Measurements from ENCODE around the gene DUSP22.

DUSP22 gene

DNA sequence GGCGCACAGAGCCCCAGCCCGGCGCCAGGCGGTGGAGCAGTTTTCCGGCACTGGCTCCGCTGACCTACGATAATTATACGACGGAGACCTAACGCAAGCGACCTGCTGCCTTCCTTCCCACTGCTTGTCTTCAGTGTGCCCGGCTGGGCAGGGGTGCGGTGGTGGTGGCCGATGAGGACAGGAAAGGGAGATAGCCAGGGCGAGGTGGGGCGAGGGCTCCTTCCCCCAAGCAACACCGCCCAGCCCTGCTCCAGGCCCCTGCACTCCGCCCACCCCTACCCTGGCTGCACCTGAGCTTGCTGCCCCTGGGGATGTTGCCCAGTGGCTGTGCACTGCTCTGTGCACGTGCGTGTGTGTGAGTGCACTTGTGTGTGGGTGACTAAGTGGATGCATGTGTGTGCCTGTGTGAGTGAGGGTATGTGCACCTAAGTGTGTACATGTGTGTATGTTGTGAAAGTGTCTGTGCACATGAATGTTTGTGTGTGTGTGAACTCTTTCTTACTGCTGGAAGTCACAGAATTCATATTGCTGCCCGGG lies 56.6 kb downstream of the DUSP22 start:
- Histone ChIP-seq H3K36me3 (ENCODE audit: insufficient read depth, low read length) (no peaks in the 10 kb centered on the region), H3K79me2 (ENCODE audit: control insufficient read depth, insufficient read depth, low read length, unreplicated experiment) (no peaks in the 10 kb centered on the region), H3K4me1 (ENCODE audit: control insufficient read depth, insufficient read depth, low read length, unreplicated experiment) (no peaks in the 10 kb centered on the region), H3K27me3 (ENCODE audit: insufficient read depth, low read length) (no peaks in the 10 kb centered on the region), H3K4me3 (ENCODE audit: low read depth, low read length) (no peak overlapping the region), H3K27ac (ENCODE audit: low read depth, low read length) (no peak overlapping the region), H2AFZ (ENCODE audit: low read length, unreplicated experiment) (no peak overlapping the region)

DNA sequence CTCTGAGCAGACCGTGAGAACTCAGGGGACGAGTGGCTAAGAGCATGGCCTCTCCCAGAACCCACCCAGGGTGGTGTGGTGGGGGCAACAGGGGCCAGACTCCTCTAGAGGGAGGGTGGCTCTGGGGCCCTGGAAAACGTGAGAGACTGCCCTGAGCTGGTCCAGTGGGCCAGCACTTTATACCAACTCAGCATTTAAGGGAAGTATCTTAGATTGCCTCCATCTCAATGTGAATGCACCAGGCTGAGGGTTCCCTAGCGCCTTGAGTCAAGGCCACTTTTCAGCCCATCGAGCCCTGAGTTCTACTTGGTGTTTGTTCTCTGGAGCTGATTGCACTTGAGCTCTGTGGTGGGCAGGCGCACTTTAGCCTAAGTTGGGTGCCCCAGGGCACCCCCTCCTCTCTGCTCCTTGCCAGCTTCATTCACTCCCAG lies 57.2 kb downstream of the DUSP22 start:
- H3K79me2 ChIP-seq (ENCODE audit: control insufficient read depth, insufficient read depth, low read length, unreplicated experiment): no peaks in the 10 kb centered on the region
- H2AFZ ChIP-seq (ENCODE audit: low read length, unreplicated experiment): no peak overlapping the region
- H3K36me3 ChIP-seq (ENCODE audit: insufficient read depth, low read length): no peaks in the 10 kb centered on the region
- no peaks in the 10 kb centered on the region for H3K27me3 ChIP-seq (ENCODE audit: insufficient read depth, low read length)
- H3K4me1 ChIP-seq (ENCODE audit: control insufficient read depth, insufficient read depth, low read length, unreplicated experiment): no peaks in the 10 kb centered on the region
- H3K27ac ChIP-seq (ENCODE audit: low read depth, low read length): no peak overlapping the region
- H3K4me3 ChIP-seq (ENCODE audit: low read depth, low read length): no peak overlapping the region

DNA sequence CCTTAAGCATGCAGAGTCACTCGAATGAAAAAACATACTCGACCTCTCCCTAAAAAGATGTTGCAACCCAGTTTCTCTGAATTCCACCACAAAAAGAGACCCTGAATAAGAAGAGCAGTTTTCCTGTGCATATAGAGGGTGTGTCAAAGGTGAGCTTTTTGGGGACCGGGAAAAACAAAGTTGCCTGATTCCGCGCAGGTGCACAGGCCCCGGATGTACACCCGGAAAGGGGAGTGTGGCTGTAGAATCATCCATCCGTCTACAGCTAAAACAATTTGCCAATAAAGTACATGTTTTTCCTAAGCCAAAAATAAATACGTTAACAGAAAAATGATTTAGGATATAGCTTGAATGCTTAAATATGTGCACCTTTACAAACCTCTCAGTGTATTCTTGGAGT lies 58.1 kb downstream of the DUSP22 start:
- Histone ChIP-seq H3K79me2 (ENCODE audit: control insufficient read depth, insufficient read depth, low read length, unreplicated experiment) (no peaks in the 10 kb centered on the region), H3K4me3 (ENCODE audit: low read depth, low read length) (no peak overlapping the region), H3K27ac (ENCODE audit: low read depth, low read length) (no peak overlapping the region), H3K4me1 (ENCODE audit: control insufficient read depth, insufficient read depth, low read length, unreplicated experiment) (no peaks in the 10 kb centered on the region), H2AFZ (ENCODE audit: low read length, unreplicated experiment) (no peak overlapping the region), H3K36me3 (ENCODE audit: insufficient read depth, low read length) (no peaks in the 10 kb centered on the region), H3K27me3 (ENCODE audit: insufficient read depth, low read length) (no peaks in the 10 kb centered on the region)

DNA sequence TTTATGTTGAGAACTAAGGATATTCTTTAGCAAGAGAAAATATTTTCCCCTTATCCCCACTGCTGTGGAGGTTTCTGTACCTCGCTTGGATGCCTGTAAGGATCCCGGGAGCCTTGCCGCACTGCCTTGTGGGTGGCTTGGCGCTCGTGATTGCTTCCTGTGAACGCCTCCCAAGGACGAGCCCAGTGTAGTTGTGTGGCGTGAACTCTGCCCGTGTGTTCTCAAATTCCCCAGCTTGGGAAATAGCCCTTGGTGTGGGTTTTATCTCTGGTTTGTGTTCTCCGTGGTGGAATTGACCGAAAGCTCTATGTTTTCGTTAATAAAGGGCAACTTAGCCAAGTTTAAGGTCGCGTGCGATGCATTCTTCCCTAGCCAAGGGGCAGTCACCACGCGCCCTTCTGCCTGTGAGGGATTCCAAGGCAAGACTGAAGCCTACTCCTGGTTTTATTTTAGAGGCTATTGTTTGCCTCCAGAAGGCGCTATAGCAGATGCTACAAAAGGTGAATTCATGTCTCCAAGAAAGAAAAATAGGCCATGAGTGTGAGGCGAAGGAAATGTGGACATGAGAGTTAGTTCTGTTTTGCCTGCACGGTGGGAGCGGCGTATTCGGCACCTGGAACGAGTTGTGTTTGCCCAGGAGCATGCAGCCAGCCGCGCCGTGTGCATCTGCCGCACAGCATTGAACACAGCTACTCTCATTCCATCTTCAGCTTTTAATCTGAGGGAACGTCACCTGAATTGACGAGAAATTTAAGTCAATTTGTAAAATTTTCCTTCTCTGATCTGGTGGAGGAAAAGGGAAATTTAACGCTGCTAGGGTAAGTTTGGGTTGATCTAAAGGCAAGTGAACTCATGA lies 59.0 kb downstream of the DUSP22 start:
- Histone ChIP-seq H3K4me1 (ENCODE audit: control insufficient read depth, insufficient read depth, low read length, unreplicated experiment) (no peaks in the 10 kb centered on the region), H3K79me2 (ENCODE audit: control insufficient read depth, insufficient read depth, low read length, unreplicated experiment) (no peaks in the 10 kb centered on the region), H2AFZ (ENCODE audit: low read length, unreplicated experiment) (no peak overlapping the region), H3K27ac (ENCODE audit: low read depth, low read length) (no peak overlapping the region), H3K27me3 (ENCODE audit: insufficient read depth, low read length) (no peaks in the 10 kb centered on the region), H3K36me3 (ENCODE audit: insufficient read depth, low read length) (no peaks in the 10 kb centered on the region), H3K4me3 (ENCODE audit: low read depth, low read length) (no peak overlapping the region)

DNA sequence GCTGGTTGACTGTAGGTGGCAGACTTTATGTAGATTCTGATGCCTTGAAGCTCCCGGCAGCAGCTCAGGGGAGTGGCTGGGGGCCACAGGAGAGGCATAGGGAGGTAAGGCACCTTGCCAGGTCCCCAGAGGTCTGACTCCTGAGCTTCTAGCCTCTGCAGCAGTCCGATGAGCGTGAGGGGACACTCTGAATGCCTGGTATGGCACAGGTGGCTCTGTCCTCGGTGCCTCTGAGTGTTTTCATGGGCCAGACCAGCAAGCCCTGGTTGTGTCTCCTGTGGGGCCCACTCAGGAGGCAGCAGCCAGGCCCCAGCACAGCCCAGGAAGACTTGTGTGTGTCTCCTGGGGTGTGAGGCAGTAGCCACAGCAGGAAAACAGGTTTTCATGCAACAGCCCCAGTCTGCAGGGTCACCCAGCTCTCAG lies 59.6 kb downstream of the DUSP22 start:
- no peaks in the 10 kb centered on the region for H3K27me3 ChIP-seq (ENCODE audit: insufficient read depth, low read length)
- H2AFZ ChIP-seq (ENCODE audit: low read length, unreplicated experiment): no peak overlapping the region
- no peaks in the 10 kb centered on the region for H3K36me3 ChIP-seq (ENCODE audit: insufficient read depth, low read length)
- H3K27ac ChIP-seq (ENCODE audit: low read depth, low read length): no peak overlapping the region
- no peaks in the 10 kb centered on the region for H3K4me1 ChIP-seq (ENCODE audit: control insufficient read depth, insufficient read depth, low read length, unreplicated experiment)
- no peaks in the 10 kb centered on the region for H3K79me2 ChIP-seq (ENCODE audit: control insufficient read depth, insufficient read depth, low read length, unreplicated experiment)
- no peak overlapping the region for H3K4me3 ChIP-seq (ENCODE audit: low read depth, low read length)

DNA sequence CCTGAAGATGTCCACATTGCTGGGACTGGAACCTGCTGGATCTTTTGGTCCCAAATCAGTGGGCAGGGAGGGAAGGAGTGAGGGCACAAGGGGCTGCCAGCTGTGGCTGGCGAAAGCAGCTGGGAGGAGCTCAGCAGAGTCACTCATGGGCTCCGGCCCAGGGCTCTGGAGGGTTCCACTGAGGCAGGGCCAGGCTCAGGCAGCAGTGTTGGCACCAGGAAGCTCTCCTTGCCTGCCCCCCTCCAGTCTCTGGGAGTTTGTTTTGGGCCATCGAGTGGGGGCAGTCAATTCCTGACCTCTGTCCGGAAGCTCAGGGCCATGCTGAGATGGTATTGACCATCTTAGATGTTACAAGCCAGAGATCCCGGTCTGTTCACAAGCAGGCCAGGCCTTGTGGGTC lies 60.2 kb downstream of the DUSP22 start:
- H3K36me3 ChIP-seq (ENCODE audit: insufficient read depth, low read length): no peaks in the 10 kb centered on the region
- H3K27me3 ChIP-seq (ENCODE audit: insufficient read depth, low read length): no peaks in the 10 kb centered on the region
- H3K27ac ChIP-seq (ENCODE audit: low read depth, low read length): no peak overlapping the region
- no peak overlapping the region for H3K4me3 ChIP-seq (ENCODE audit: low read depth, low read length)
- no peak overlapping the region for H2AFZ ChIP-seq (ENCODE audit: low read length, unreplicated experiment)
- no peaks in the 10 kb centered on the region for H3K79me2 ChIP-seq (ENCODE audit: control insufficient read depth, insufficient read depth, low read length, unreplicated experiment)
- H3K4me1 ChIP-seq (ENCODE audit: control insufficient read depth, insufficient read depth, low read length, unreplicated experiment): no peaks in the 10 kb centered on the region

DNA sequence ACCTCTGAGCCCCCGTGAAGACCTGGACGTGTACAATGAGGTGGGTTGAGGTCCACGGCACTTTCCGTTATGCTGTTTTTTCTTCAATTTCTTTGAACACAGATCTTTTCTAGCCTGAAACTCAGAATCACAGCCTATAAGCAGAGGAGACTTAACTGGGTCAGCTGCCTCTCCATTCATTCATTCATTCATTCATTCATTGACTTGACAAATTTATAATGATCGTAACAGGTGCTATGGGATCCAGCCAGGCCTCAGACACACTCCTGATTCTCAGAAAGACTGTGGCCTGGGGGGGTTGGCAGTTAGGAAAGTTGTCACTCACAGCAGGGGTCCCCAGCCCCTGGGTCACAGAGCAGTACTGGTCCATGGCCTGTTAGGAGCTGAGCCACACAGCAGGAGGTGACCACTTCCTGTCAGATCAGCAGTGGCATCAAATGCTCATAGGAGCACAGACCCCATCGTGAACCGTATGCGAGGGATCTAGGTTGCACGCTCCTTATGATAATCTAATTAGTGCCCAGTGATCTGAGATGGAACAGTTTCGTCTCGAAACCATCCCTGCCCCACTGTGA lies 60.7 kb downstream of the DUSP22 start:
- Histone ChIP-seq H3K27me3 (ENCODE audit: insufficient read depth, low read length) (no peaks in the 10 kb centered on the region), H2AFZ (ENCODE audit: low read length, unreplicated experiment) (no peak overlapping the region), H3K4me3 (ENCODE audit: low read depth, low read length) (no peak overlapping the region), H3K4me1 (ENCODE audit: control insufficient read depth, insufficient read depth, low read length, unreplicated experiment) (no peaks in the 10 kb centered on the region), H3K36me3 (ENCODE audit: insufficient read depth, low read length) (no peaks in the 10 kb centered on the region), H3K79me2 (ENCODE audit: control insufficient read depth, insufficient read depth, low read length, unreplicated experiment) (no peaks in the 10 kb centered on the region), H3K27ac (ENCODE audit: low read depth, low read length) (no peak overlapping the region)

DNA sequence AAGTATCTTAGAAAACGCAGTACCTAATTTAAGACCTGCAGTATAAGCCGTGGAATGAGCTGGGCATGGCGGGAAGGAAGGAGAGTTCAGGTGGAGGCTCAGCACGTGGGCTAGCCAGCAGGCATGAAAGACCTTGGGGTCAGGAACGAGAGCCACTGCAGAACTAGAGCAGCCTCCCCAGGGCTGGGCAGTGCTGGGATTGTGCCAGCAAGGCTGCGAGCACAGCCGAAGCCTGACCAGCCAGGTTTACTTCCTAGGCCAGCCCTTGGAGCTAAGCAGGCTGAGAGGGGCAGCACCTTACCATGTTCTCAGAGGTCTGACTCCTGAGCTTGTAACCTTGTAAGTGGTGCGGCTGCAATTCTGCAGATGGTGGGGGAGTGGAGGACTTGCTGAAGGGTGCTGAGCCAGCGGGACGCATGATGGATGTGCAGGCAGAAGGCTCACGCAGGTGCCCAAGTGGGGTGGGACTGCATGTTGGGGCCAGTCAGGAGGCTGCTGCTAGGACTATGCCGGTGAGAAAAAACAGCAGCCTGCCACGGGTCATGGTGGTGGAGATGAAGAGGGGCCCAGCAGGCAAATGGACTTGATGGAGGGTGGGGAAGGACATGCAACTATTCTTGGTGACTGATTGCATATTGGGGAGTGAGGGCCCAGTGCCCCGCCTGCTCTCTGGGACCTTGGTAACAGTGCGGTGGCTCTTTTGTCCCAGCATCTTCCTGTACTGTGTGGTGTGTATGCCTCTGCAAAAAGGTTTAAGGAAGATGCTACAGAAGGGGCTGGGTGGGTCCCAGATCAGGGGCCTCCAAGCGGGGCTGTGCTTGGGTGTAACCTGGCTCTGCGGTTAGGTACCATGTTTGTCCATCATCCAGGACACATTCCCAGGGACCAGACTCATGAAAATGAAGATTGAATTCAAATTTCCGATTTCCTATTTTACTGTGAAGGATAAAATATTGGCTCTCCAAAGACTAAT lies 61.6 kb downstream of the DUSP22 start:
- Histone ChIP-seq H3K27ac (ENCODE audit: low read depth, low read length) (no peak overlapping the region), H3K4me3 (ENCODE audit: low read depth, low read length) (no peak overlapping the region), H3K27me3 (ENCODE audit: insufficient read depth, low read length) (no peaks in the 10 kb centered on the region), H3K4me1 (ENCODE audit: control insufficient read depth, insufficient read depth, low read length, unreplicated experiment) (no peaks in the 10 kb centered on the region), H3K79me2 (ENCODE audit: control insufficient read depth, insufficient read depth, low read length, unreplicated experiment) (no peaks in the 10 kb centered on the region), H2AFZ (ENCODE audit: low read length, unreplicated experiment) (no peak overlapping the region), H3K36me3 (ENCODE audit: insufficient read depth, low read length) (no peaks in the 10 kb centered on the region)

DNA sequence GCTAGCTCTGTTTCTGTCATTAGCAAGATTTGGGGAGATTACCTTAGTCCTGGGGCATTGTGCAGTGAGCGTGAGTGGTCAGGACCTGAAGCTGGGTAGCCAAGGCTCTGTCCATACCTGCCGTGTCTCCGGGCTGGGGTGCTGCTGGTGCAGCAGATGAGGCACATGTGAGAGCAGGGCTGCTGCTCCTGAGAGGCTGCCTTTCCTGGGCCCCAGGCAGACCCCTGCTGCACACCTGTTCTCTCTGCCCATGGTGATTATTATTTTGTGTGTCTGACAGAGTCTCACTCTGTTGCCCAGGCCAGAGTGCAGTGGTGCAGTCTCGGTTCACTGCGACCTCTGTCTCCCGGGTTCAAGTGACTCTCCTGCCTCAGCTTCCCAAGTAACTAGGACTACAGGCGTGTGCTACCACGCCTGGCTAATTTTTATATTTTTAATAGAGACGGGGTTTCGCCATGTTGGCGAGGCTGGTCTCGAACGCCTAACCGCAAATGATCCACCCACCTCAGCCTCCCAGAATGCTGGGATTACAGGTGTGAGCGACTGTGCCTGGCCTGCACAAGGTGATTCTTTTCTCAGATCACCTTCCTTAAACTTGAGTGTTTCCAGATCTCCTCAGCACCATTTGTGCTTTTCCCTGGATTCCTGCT lies 62.5 kb downstream of the DUSP22 start:
- Histone ChIP-seq H3K27me3 (ENCODE audit: insufficient read depth, low read length) (no peaks in the 10 kb centered on the region), H3K79me2 (ENCODE audit: control insufficient read depth, insufficient read depth, low read length, unreplicated experiment) (no peaks in the 10 kb centered on the region), H3K4me1 (ENCODE audit: control insufficient read depth, insufficient read depth, low read length, unreplicated experiment) (no peaks in the 10 kb centered on the region), H3K36me3 (ENCODE audit: insufficient read depth, low read length) (no peaks in the 10 kb centered on the region), H3K4me3 (ENCODE audit: low read depth, low read length) (no peak overlapping the region), H2AFZ (ENCODE audit: low read length, unreplicated experiment) (no peak overlapping the region), H3K27ac (ENCODE audit: low read depth, low read length) (no peak overlapping the region)

Measured in ACC112 (cell line).